IMR-90 (cell line): ENCODE results near the gene P4HA2. TPM values are rescaled to one million over a fixed set of nuclear protein-coding genes. Genes with fewer than 3 reads are reported as not detected.

Experiments
- ATAC-seq: fragments of 200-7000 bp; cut with Tn5 transposase; 2 replicates; pipeline ENCODE4 v1.9.1; 2020; ENCODE audit warnings: low read depth, mild to moderate bottlenecking, moderate library complexity
- BruUV-seq: library from RNA; stranded (reverse); fragments of 400-500 nt; replicated peaks from 2 replicates; lab custom pipeline; 2021; lab: Mats Ljungman, UMichigan
- CTCF ChIA-PET: fragments of 300-600 bp; formaldehyde crosslinking; extraction: SDS; loops from one replicate; lab custom pipeline; 2021; ENCODE audit warnings: antibody characterized with exemption; lab: Yijun Ruan, JAX
- POLR2A ChIA-PET: fragments of 300-600 bp; sonication (Branson Sonifier 250); formaldehyde crosslinking; loops from one replicate; lab custom pipeline; 2022; ENCODE audit warnings: antibody characterized with exemption; ENCODE audit not compliant: unreplicated experiment; lab: Charles Lee
- DNase-seq: peaks from one replicate; pipeline ENCODE4 v3.0.0; 2013
- H2AFZ ChIP-seq: replicated peaks from 2 replicates; pipeline ENCODE3; 2013; ENCODE audit warnings: low read length, mild to moderate bottlenecking; ENCODE audit not compliant: poor library complexity
- H2AK5ac ChIP-seq: 2 replicates; pipeline ENCODE4 v1.6.1; 2013; ENCODE audit warnings: low read depth, low read length, inconsistent platforms
- H2AK9ac ChIP-seq: replicated peaks from 2 replicates; pipeline ENCODE3; 2013; ENCODE audit warnings: mild to moderate bottlenecking, low read depth, low read length, moderate library complexity; ENCODE audit not compliant: poor library complexity
- H2BK120ac ChIP-seq: 2 replicates; pipeline ENCODE4 v1.6.1; 2013; ENCODE audit warnings: low read depth, low read length, inconsistent platforms
- H2BK15ac ChIP-seq: 3 replicates; pipeline ENCODE4 v1.6.1; 2013; ENCODE audit warnings: low read depth, low read length, inconsistent platforms
- H2BK20ac ChIP-seq: 2 replicates; pipeline ENCODE4 v1.6.1; 2013; ENCODE audit warnings: low read depth, mild to moderate bottlenecking, inconsistent platforms, low read length, moderate library complexity
- H2BK5ac ChIP-seq: 2 replicates; pipeline ENCODE4 v1.6.1; 2013; ENCODE audit warnings: mild to moderate bottlenecking, low read depth, low read length, inconsistent platforms; ENCODE audit not compliant: poor library complexity, severe bottlenecking
- H3K14ac ChIP-seq: replicated peaks from 2 replicates; pipeline ENCODE4 v1.6.1; 2013; ENCODE audit warnings: low read depth, low read length, inconsistent platforms
- H3K18ac ChIP-seq: 2 replicates; pipeline ENCODE4 v1.6.1; 2013; ENCODE audit warnings: low read depth, low read length, control low read depth
- H3K23ac ChIP-seq: 2 replicates; pipeline ENCODE4 v1.6.1; 2013; ENCODE audit warnings: low read depth, low read length, inconsistent platforms
- H3K27ac ChIP-seq: 2 replicates; pipeline ENCODE4 v1.5.1; 2013; ENCODE audit warnings: mild to moderate bottlenecking, control low read depth, low read length; ENCODE audit not compliant: insufficient read depth
- H3K27me3 ChIP-seq: 2 replicates; pipeline ENCODE4 v1.6.1; 2013; ENCODE audit warnings: low read length; ENCODE audit not compliant: control insufficient read depth, insufficient read depth
- H3K36me3 ChIP-seq: 2 replicates; pipeline ENCODE4 v1.6.1; 2013; ENCODE audit warnings: low read length, mixed read lengths; ENCODE audit not compliant: control insufficient read depth, insufficient read depth
- H3K4ac ChIP-seq: 2 replicates; pipeline ENCODE4 v1.6.1; 2013; ENCODE audit warnings: low read depth, low read length, inconsistent platforms
- H3K4me1 ChIP-seq: 2 replicates; pipeline ENCODE4 v1.6.1; 2013; ENCODE audit warnings: low read length, mixed read lengths; ENCODE audit not compliant: control insufficient read depth, insufficient read depth
- H3K4me2 ChIP-seq: 2 replicates; pipeline ENCODE4 v1.6.1; 2013; ENCODE audit warnings: low read depth, mild to moderate bottlenecking, control low read depth, low read length, moderate library complexity
- H3K4me3 ChIP-seq: 2 replicates; pipeline ENCODE4 v1.5.1; 2013; ENCODE audit warnings: low read depth, mild to moderate bottlenecking, control low read depth, low read length, moderate library complexity; ENCODE audit not compliant: insufficient read depth
- H3K56ac ChIP-seq: 2 replicates; pipeline ENCODE4 v1.6.1; 2013; ENCODE audit warnings: low read length, inconsistent platforms; ENCODE audit not compliant: insufficient read depth; ENCODE audit errors: extremely low read depth
- H3K79me1 ChIP-seq, 2 experiments: 2 replicates each; pipeline ENCODE4 v1.6.1; 2013; ENCODE audit warnings: low read length in 2 of 2, inconsistent platforms in 1 of 2, low read depth in 1 of 2
- H3K9ac ChIP-seq: 2 replicates; pipeline ENCODE4 v1.6.1; 2013; ENCODE audit warnings: low read depth, low read length, control low read depth
- H3K9me1 ChIP-seq: 2 replicates; pipeline ENCODE4 v1.6.1; 2013; ENCODE audit warnings: low read length, inconsistent platforms; ENCODE audit not compliant: insufficient read depth
- H3K9me3 ChIP-seq: 2 replicates; pipeline ENCODE4 v1.6.1; 2013; ENCODE audit warnings: low read length; ENCODE audit not compliant: control insufficient read depth, insufficient read depth
- H4K20me1 ChIP-seq: 2 replicates; pipeline ENCODE4 v1.6.1; 2013; ENCODE audit warnings: low read length, inconsistent platforms; ENCODE audit not compliant: insufficient read depth
- H4K5ac ChIP-seq: 2 replicates; pipeline ENCODE4 v1.6.1; 2013; ENCODE audit warnings: mild to moderate bottlenecking, low read depth, low read length, control low read depth
- H4K8ac ChIP-seq, 2 experiments: 2 replicates each; pipeline ENCODE4 v1.6.1; 2013; ENCODE audit warnings: low read depth in 2 of 2, low read length in 2 of 2, control low read depth in 1 of 2, inconsistent platforms in 1 of 2
- H4K91ac ChIP-seq: 2 replicates; pipeline ENCODE4 v1.6.1; 2013; ENCODE audit warnings: low read depth, low read length, inconsistent platforms; ENCODE audit not compliant: insufficient read depth
- BHLHE40 ChIP-seq: fragments of 150-350 bp; IDR thresholded peaks from 2 replicates; pipeline ENCODE4 v1.6.1; 2016; ENCODE audit warnings: mild to moderate bottlenecking, low read depth, low read length
- CEBPB ChIP-seq: IDR thresholded peaks from 2 replicates; pipeline ENCODE4 v1.6.1; 2012; ENCODE audit warnings: low read depth, low read length, improper control_type of control experiment
- CHD1 ChIP-seq: IDR thresholded peaks from 2 replicates; pipeline ENCODE4 v1.6.1; 2012; ENCODE audit warnings: low read depth, low read length, improper control_type of control experiment
- FOS ChIP-seq: fragments of 150-350 bp; IDR thresholded peaks from 2 replicates; pipeline ENCODE4 v1.6.1; 2016; ENCODE audit warnings: low read depth, low read length
- MAFK ChIP-seq: IDR thresholded peaks from 2 replicates; pipeline ENCODE4 v1.6.1; 2012; ENCODE audit warnings: low read depth, low read length, improper control_type of control experiment
- MAZ ChIP-seq: IDR thresholded peaks from 2 replicates; pipeline ENCODE4 v1.6.1; 2012; ENCODE audit warnings: low read depth, mild to moderate bottlenecking, low read length, improper control_type of control experiment, moderate library complexity, borderline replicate concordance
- MXI1 ChIP-seq: IDR thresholded peaks from 2 replicates; pipeline ENCODE4 v1.6.1; 2012; ENCODE audit warnings: low read depth, mild to moderate bottlenecking, low read length, moderate library complexity, borderline replicate concordance
- NFE2L2 ChIP-seq: fragments of 150-350 bp; IDR thresholded peaks from 2 replicates; pipeline ENCODE4 v1.6.1; 2016; ENCODE audit warnings: low read depth, mild to moderate bottlenecking, low read length
- POLR2A ChIP-seq: IDR thresholded peaks from 2 replicates; pipeline ENCODE4 v1.6.1; 2012; ENCODE audit warnings: mild to moderate bottlenecking, low read depth, low read length
- RAD21 ChIP-seq: IDR thresholded peaks from 2 replicates; pipeline ENCODE4 v1.6.1; 2012; ENCODE audit warnings: low read length, improper control_type of control experiment
- RCOR1 ChIP-seq: IDR thresholded peaks from 2 replicates; pipeline ENCODE4 v1.6.1; 2012; ENCODE audit warnings: mild to moderate bottlenecking, low read length, improper control_type of control experiment; ENCODE audit not compliant: insufficient replicate concordance
- RFX5 ChIP-seq: IDR thresholded peaks from 2 replicates; pipeline ENCODE4 v1.8.0; 2012; ENCODE audit warnings: low read depth, mild to moderate bottlenecking, low read length, moderate library complexity
- SMC3 ChIP-seq: fragments of 150-350 bp; IDR thresholded peaks from 2 replicates; pipeline ENCODE4 v1.6.1; 2016; ENCODE audit warnings: low read depth, mild to moderate bottlenecking, antibody characterized with exemption, low read length, moderate library complexity
- dilution Hi-C: fragments of 300-500 bp; cut with HindIII; formaldehyde crosslinking; loops from one replicate; pipeline ENCODE4 v1.14.3; 2018; ENCODE audit warnings: low sequenced_read_pairs; ENCODE audit not compliant: unreplicated experiment
- in situ Hi-C: fragments of 300-500 bp; cut with MboI; formaldehyde crosslinking; loops from 3 replicates; pipeline ENCODE4 v1.14.3; 2019; ENCODE audit warnings: low sequenced_read_pairs, inconsistent platforms, mixed read lengths
- intact Hi-C: fragments of 100-400 bp; cut with micrococcal nuclease; formaldehyde crosslinking; loops from 2 replicates; pipeline ENCODE4 v1.10.0; 2022
- polyA plus RNA-seq, 3 experiments: library from polyadenylated mRNA; depleted of rRNA; stranded (reverse); fragments of >200 nt; gene quantifications; 2 replicates each; pipeline ENCODE4 v1.2.3, GENCODE V29; 2012; ENCODE audit warnings: low replicate concordance in 1 of 3
- total RNA-seq: library from RNA; depleted of rRNA; stranded (reverse); fragments of >200 nt; gene quantifications from 2 replicates; pipeline ENCODE4 v1.2.3, GENCODE V29; 2012
- TF ChIP-seq, protein P1 (sequence below): conservative IDR thresholded peaks from 2 replicates; pipeline ENCODE4 v1.5.1; 2012; ENCODE audit warnings: mild to moderate bottlenecking, low read depth, low read length, improper control_type of control experiment
- TF ChIP-seq, protein P2 (sequence below): fragments of 150-350 bp; IDR thresholded peaks from 2 replicates; pipeline ENCODE4 v1.6.1; 2017; ENCODE audit warnings: mild to moderate bottlenecking, antibody characterized with exemption, low read length, low read depth
- TF ChIP-seq, protein P3 (sequence below): fragments of 150-350 bp; IDR thresholded peaks from 2 replicates; pipeline ENCODE4 v1.6.1; 2016; ENCODE audit warnings: low read depth, mild to moderate bottlenecking, low read length, moderate library complexity, borderline replicate concordance

P4HA2 gene
- total and polyA plus RNA-seq, 2 of the 4 experiments (the other 2 are of a cell fraction): 186 to 225 TPM

DNA sequence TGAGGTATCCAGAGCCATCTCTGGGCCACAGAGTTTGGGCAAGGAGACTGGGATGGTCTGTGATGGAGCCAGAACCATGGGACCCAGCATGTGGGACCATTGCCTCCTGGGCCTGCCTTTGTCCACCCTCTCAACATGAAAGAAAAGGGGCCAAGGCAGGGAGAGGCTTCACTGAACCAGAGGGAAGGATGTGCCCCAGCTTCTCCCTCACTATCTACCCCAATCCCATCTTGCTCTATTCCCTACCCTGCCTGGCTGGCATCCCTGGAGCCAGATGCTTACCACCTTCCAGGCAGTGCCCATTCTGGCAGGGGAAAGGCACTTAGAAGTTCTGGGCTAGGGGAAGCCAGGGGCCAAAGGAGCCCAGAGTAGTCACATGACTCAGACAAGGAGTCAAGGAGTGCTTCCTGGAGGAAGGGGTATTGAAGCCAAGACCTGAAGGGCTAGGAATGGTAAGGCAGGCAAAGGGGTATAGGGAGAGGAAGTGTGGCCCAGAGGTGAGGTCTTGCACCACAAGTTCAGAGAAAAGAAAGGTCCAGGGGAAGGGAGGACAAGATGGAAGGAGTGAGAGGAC, 39.6 kb upstream of the P4HA2 start:
- H3K79me1 ChIP-seq: peaks cover 21 to 78% of the 10 kb centered on the region in 2 experiments
- no peak overlapping the region for H3K14ac ChIP-seq
- no peak overlapping the region; the same call in 1 of the 2 replicates for H2BK120ac ChIP-seq
- peaks cover 66% of the 10 kb centered on the region for H3K36me3 ChIP-seq
- no peak overlapping the region for H3K4me2 ChIP-seq
- H2AFZ ChIP-seq: peak overlapping the region; percentile 11
- no peak overlapping the region; the same call in 1 of the 2 replicates for H3K4ac ChIP-seq
- no peak overlapping the region for H4K8ac ChIP-seq
- TF ChIP-seq MXI1 (no peak), SMC3 (no peak), BHLHE40 (no peak), MAFK (no peak), RCOR1 (no peak), RAD21 (no peak), NFE2L2 (no peak), CHD1 (no peak), MAZ (no peak), FOS (no peak), POLR2A (no peak), RFX5 (no peak), CEBPB (no peak)
- TF ChIP-seq, protein P1, sequence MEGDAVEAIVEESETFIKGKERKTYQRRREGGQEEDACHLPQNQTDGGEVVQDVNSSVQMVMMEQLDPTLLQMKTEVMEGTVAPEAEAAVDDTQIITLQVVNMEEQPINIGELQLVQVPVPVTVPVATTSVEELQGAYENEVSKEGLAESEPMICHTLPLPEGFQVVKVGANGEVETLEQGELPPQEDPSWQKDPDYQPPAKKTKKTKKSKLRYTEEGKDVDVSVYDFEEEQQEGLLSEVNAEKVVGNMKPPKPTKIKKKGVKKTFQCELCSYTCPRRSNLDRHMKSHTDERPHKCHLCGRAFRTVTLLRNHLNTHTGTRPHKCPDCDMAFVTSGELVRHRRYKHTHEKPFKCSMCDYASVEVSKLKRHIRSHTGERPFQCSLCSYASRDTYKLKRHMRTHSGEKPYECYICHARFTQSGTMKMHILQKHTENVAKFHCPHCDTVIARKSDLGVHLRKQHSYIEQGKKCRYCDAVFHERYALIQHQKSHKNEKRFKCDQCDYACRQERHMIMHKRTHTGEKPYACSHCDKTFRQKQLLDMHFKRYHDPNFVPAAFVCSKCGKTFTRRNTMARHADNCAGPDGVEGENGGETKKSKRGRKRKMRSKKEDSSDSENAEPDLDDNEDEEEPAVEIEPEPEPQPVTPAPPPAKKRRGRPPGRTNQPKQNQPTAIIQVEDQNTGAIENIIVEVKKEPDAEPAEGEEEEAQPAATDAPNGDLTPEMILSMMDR: no peak
- TF ChIP-seq, protein P2, sequence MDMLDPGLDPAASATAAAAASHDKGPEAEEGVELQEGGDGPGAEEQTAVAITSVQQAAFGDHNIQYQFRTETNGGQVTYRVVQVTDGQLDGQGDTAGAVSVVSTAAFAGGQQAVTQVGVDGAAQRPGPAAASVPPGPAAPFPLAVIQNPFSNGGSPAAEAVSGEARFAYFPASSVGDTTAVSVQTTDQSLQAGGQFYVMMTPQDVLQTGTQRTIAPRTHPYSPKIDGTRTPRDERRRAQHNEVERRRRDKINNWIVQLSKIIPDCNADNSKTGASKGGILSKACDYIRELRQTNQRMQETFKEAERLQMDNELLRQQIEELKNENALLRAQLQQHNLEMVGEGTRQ: no peak
- TF ChIP-seq, protein P3, sequence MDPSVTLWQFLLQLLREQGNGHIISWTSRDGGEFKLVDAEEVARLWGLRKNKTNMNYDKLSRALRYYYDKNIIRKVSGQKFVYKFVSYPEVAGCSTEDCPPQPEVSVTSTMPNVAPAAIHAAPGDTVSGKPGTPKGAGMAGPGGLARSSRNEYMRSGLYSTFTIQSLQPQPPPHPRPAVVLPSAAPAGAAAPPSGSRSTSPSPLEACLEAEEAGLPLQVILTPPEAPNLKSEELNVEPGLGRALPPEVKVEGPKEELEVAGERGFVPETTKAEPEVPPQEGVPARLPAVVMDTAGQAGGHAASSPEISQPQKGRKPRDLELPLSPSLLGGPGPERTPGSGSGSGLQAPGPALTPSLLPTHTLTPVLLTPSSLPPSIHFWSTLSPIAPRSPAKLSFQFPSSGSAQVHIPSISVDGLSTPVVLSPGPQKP: no peak
- no peak overlapping the region for H3K9ac ChIP-seq
- no peak overlapping the region for H3K56ac ChIP-seq
- H2BK15ac ChIP-seq: 0 out of 3 replicates have a peak overlapping the region, but pooled peaks have one; percentile 20
- H3K4me1 ChIP-seq: peaks cover 57% of the 10 kb centered on the region
- CTCF ChIA-PET: interaction anchor here (0.6 kb wide), 1 partner anchor 51 kb away, joined by 5 read pairs; no protein-coding TSS in a partner anchor
- ATAC-seq (no peak), DNase-seq (no peak)
- H3K9me1 ChIP-seq: peaks cover 74% of the 10 kb centered on the region
- H3K9me3 ChIP-seq: no peaks in the 10 kb centered on the region
- H3K23ac ChIP-seq: no peak overlapping the region
- peak overlapping the region; percentile 15 for H2BK5ac ChIP-seq
- H4K20me1 ChIP-seq: peaks cover 12% of the 10 kb centered on the region
- no peak overlapping the region for H4K5ac ChIP-seq
- dilution Hi-C loops (no loop called here), in situ Hi-C loops (no loop called here), intact Hi-C loops (no loop called here)
- no peak overlapping the region for H2AK9ac ChIP-seq
- H3K27ac ChIP-seq: no peak overlapping the region
- peak overlapping the region; percentile 58 for H2AK5ac ChIP-seq
- no peak overlapping the region for H4K91ac ChIP-seq
- H2BK20ac ChIP-seq: no peak overlapping the region
- POLR2A ChIA-PET: no interaction called here
- H3K18ac ChIP-seq: no peak overlapping the region
- no TSS peak for BruUV-seq
- no peaks in the 10 kb centered on the region for H3K27me3 ChIP-seq
- H3K4me3 ChIP-seq: no peak overlapping the region
